Measurements from ENCODE around the gene CUL3. TPM values are rescaled to one million over a fixed set of nuclear protein-coding genes. Genes with fewer than 3 reads are reported as not detected.
"Not testable (repeated sequence)": the region's sequence is repeated elsewhere in the genome, so short reads cannot be mapped to it uniquely, and the experiment has no call there.

The CUL3 gene
- total RNA-seq, 4 donors from 2014 or later: 68.5 to 75.1 (median 70.8) TPM

DNA sequence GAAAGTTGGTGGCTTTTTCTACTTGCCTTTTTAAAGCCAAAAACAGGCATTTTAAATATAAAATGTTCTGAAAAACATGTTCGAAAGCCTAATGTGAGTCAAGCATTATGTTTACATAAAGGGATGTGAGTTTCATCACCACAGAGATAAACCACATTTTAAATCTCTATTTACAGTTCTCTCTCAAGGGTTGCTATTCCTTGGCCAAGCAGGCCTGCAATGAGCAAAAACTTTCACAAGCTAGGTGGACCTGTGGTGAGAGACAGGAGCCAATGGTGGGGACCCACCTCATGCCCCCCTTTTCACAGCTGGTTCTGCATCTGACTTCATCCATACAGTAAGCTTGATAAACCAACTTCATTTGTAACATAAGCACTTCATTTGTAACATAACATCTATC lies 65.1 kb downstream of the CUL3 start:
- ATAC-seq: no peak
- Histone ChIP-seq H3K27me3 (no peaks in the 10 kb centered on the region), H3K4me1 (peaks cover 23 to 79% (median 24%) of the 10 kb centered on the region in 3 donors), H3K36me3 (no peaks in the 10 kb centered on the region), H3K9me3 (no peaks in the 10 kb centered on the region), H3K4me3 (no peak overlapping the region), H3K27ac (peak overlapping the region in 2 of 4 donors; percentile 26 to 36)
- 5 to 10% methylated on average over 1 of the region's 1 CpG for WGBS, 2 donors (ENCODE audit: low coverage in 1 of 2)
- TF ChIP-seq CTCF (IDR thresholded peaks at IDR 0.05): no peak
- TF ChIP-seq POLR2A (IDR thresholded peaks at IDR 0.05): no peak
- no peak for TF ChIP-seq POLR2AphosphoS5 (IDR thresholded peaks at IDR 0.05)
- no peak for TF ChIP-seq EP300 (IDR thresholded peaks at IDR 0.05)

DNA sequence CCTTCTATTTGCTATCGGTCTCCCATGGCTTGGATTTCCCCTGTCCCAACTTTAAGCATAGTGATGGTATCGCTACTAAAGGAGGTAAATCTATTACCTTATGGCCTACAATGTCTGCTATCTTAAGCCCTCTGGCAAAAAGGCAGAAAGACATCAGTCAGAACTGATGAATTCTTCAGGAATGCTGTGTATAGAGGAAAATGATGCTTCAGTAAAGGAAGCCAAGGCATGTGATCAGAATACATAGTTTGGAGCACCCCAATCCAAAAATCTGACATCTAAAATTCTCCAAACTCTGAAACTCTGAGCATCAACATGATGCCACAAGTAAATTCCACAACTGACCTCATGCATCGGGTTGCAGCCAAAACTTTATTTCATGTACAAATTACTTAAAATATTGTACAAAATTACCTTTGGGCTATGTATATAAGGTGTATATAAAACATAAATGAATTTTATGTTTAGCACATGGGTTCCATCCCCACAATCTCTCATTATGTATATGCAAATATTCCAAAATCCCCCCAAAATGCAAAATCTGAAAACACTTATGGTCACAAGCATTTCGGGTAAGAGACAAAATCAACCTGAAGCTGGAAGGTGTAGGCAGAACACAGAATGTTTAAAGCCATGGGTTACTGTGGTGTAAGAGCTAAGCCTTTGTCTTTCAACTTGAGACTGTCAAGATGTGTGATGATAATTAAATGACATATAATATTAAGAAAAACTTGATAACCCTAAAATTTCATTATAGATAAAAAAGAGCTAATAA lies 66.2 kb downstream of the CUL3 start:
- no peak for ATAC-seq
- Histone ChIP-seq H3K27me3 (no peaks in the 10 kb centered on the region), H3K9me3 (no peaks in the 10 kb centered on the region), H3K4me3 (no peak overlapping the region), H3K4me1 (peaks cover 23 to 74% (median 23%) of the 10 kb centered on the region in 3 donors), H3K27ac (peak overlapping the region in 1 of 4 donors; percentile 36), H3K36me3 (no peaks in the 10 kb centered on the region)
- 72 to 95% methylated on average over 4 of the region's 4 CpGs for WGBS, 2 donors (ENCODE audit: low coverage in 1 of 2)
- TF ChIP-seq EP300 (IDR thresholded peaks at IDR 0.05): no peak
- no peak for TF ChIP-seq POLR2AphosphoS5 (IDR thresholded peaks at IDR 0.05)
- no peak for TF ChIP-seq POLR2A (IDR thresholded peaks at IDR 0.05)
- no peak for TF ChIP-seq CTCF (IDR thresholded peaks at IDR 0.05)

GRCh38 chr2:224517963-224518362 lies 67.2 kb downstream of the CUL3 start:
- Histone ChIP-seq H3K27me3 (no peaks in the 10 kb centered on the region), H3K4me3 (no peak overlapping the region), H3K9me3 (no peaks in the 10 kb centered on the region), H3K36me3 (peaks cover 0 to 3% of the 10 kb centered on the region in 2 donors), H3K27ac (no peak overlapping the region), H3K4me1 (peaks cover 20 to 69% (median 20%) of the 10 kb centered on the region in 3 donors)
- no peak for ATAC-seq
- TF ChIP-seq POLR2AphosphoS5 (IDR thresholded peaks at IDR 0.05) (no peak), CTCF (IDR thresholded peaks at IDR 0.05) (no peak), EP300 (IDR thresholded peaks at IDR 0.05) (no peak), POLR2A (IDR thresholded peaks at IDR 0.05) (no peak)
- 72% methylated on average over 2 of the region's 2 CpGs for WGBS, 2 donors (ENCODE audit: low coverage in 1 of 2)

DNA sequence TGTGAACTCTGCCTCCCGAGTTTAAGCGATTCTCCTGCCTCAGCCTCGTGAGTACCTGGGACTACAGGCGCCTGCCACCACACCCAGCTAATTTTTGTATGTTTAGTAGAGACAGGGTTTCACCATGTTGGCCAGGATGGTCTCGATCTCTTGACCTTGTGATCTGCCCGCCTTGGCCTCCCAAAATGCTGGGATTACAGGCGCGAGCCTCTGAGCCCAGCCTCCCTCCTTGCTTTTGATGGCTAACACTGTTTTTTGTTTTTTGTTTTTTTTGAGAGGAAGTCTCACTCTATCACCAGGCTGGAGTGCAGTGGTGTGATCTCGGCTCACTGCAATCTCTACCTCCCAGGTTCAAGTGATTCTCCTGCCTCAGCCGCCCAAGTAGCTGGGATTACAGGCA lies 68.8 kb downstream of the CUL3 start:
- not testable (repeated sequence) for H3K27ac ChIP-seq, H3K27me3 ChIP-seq, ATAC-seq, H3K4me3 ChIP-seq, H3K9me3 ChIP-seq
- peaks cover 0 to 13% of the 10 kb centered on the region in 2 donors for H3K36me3 ChIP-seq
- 91 to 93% methylated on average over 6 to 9 of the region's 10 CpGs for WGBS, 2 donors (ENCODE audit: low coverage in 1 of 2)
- peaks cover 20 to 53% (median 20%) of the 10 kb centered on the region in 3 donors for H3K4me1 ChIP-seq

- ATAC-seq: no peak
- WGBS, 2 donors (ENCODE audit: low coverage in 1 of 2): 39 to 57% methylated on average over 3 of the region's 3 CpGs
- TF ChIP-seq CTCF (IDR thresholded peaks at IDR 0.05) (no peak), POLR2AphosphoS5 (IDR thresholded peaks at IDR 0.05) (no peak), EP300 (IDR thresholded peaks at IDR 0.05) (no peak), POLR2A (IDR thresholded peaks at IDR 0.05) (no peak)
These were observed 71.2 kb downstream of the CUL3 start for GRCh38 chr2:224513991-224514390.

More at GRCh38 chr2:224513991-224514390, 71.2 kb downstream of the CUL3 start:
- Histone ChIP-seq H3K27me3 (no peaks in the 10 kb centered on the region), H3K36me3 (peaks cover 0 to 13% of the 10 kb centered on the region in 2 donors), H3K27ac (no peak overlapping the region), H3K4me1 (peaks cover 10 to 30% (median 11%) of the 10 kb centered on the region in 3 donors), H3K9me3 (no peaks in the 10 kb centered on the region), H3K4me3 (no peak overlapping the region)

All from gastroesophageal sphincter (tissue), 4 donors.